ENCODE data around the gene ZNF837. TPM values are rescaled to one million over a fixed set of nuclear protein-coding genes. Genes with fewer than 3 reads are reported as not detected.

ZNF837 gene
- total RNA-seq, 1 donor from 2014 or later: 1.2 TPM

DNA sequence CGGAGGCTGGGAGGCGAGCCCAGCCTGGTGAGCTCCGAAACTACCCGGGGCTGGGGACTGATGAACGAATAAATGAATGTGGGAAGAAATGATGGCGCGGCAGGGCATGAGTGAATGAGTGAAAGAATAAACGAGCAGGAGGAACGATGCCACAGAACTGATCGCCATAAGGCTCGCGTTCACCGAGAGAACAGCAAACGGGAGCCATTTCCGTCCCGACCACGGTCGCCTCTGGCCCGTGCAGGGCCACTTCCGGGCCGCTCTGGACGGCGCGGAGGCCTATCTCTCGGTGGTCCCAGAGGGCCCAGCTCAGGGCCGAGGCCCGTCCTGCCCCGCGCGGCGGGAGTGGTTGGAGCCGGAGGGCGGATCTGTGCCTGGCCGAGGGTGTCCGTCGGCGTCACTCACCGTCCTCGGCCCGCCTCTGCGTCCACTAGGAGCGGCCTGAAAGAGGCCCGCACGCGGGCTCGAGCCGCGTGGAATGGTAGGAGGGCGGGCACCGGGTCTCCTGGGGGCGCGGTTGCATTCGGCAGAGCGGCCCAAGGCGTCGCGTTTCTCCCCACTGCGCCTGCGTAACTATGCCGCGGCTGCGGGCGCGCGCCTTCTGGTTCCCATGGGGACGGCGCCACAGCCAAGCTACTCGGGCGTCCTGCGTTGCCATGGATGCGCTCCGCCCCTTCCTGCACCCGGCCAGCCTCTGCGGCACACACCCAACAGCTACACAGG is 18.4 kb downstream of the ZNF837 start, which contains the start of gene ZNF497:
Gene ZNF497, minus strand, starts transcription at position 480 of the 723 bp plus-strand sequence. CDS start 5,116 bp downstream, outside the sequence.
- Histone ChIP-seq H3K4me3 (peak within 1 kb of the TSS; percentile 65 to 93), H3K27me3 (no peaks in the 10 kb centered on the region), H3K27ac (peak within 1 kb of the TSS; percentile 79), H3K9me3 (no peaks in the 10 kb centered on the region), H3K36me3 (no peaks in the 10 kb centered on the region), H3K4me1 (peaks cover 17% of the 10 kb centered on the region)
- TF ChIP-seq POLR2AphosphoS5 (IDR thresholded peaks at IDR 0.05; ENCODE audit: insufficient read depth in 1 of 2, low read depth in 1 of 2): peak; percentile 87 to 94
- TF ChIP-seq, protein P1, sequence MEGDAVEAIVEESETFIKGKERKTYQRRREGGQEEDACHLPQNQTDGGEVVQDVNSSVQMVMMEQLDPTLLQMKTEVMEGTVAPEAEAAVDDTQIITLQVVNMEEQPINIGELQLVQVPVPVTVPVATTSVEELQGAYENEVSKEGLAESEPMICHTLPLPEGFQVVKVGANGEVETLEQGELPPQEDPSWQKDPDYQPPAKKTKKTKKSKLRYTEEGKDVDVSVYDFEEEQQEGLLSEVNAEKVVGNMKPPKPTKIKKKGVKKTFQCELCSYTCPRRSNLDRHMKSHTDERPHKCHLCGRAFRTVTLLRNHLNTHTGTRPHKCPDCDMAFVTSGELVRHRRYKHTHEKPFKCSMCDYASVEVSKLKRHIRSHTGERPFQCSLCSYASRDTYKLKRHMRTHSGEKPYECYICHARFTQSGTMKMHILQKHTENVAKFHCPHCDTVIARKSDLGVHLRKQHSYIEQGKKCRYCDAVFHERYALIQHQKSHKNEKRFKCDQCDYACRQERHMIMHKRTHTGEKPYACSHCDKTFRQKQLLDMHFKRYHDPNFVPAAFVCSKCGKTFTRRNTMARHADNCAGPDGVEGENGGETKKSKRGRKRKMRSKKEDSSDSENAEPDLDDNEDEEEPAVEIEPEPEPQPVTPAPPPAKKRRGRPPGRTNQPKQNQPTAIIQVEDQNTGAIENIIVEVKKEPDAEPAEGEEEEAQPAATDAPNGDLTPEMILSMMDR (IDR thresholded peaks at IDR 0.05): peak in 1 of 3 experiments; percentile 9
- TF ChIP-seq POLR2A (IDR thresholded peaks at IDR 0.05): peak in 1 of 2 donors; percentile 30
- intact Hi-C loops (cut with DNase I): no loop called here
- peak in 1 of 2 donors; percentile 93 for DNase-seq (ENCODE audit: extremely low spot score in 2 of 2)

DNA sequence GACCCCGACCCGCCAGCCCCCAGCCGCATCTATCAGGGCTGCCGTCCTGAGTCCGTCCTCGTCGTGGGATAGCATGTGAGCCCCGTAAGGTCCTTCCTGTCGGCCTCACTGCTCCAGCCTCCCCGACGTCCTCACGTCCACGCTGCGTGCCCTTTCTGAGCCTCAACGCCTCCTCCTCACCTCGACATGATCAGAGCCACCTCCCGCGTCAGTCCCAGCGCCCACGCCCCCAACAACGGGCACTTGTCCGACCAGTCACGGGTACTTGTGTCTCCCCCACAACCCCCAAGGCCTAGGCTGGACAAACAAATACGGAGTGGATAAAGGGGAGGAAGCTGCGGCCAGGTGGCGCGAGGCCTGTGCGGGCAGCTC is 18.9 kb downstream of the ZNF837 start:
- H3K36me3 ChIP-seq: no peaks in the 10 kb centered on the region
- DNase-seq (ENCODE audit: extremely low spot score in 2 of 2): no peak
- H3K4me1 ChIP-seq: peaks cover 22% of the 10 kb centered on the region
- no peak for TF ChIP-seq POLR2AphosphoS5 (IDR thresholded peaks at IDR 0.05; ENCODE audit: insufficient read depth in 1 of 2, low read depth in 1 of 2)
- TF ChIP-seq, protein P1 (IDR thresholded peaks at IDR 0.05): no peak
- TF ChIP-seq POLR2A (IDR thresholded peaks at IDR 0.05): no peak
- no peaks in the 10 kb centered on the region for H3K27me3 ChIP-seq
- no peaks in the 10 kb centered on the region for H3K9me3 ChIP-seq
- intact Hi-C loops (cut with DNase I): no loop called here
- H3K4me3 ChIP-seq: peak overlapping the region; percentile 65 to 93
- H3K27ac ChIP-seq: peak overlapping the region; percentile 79

DNA sequence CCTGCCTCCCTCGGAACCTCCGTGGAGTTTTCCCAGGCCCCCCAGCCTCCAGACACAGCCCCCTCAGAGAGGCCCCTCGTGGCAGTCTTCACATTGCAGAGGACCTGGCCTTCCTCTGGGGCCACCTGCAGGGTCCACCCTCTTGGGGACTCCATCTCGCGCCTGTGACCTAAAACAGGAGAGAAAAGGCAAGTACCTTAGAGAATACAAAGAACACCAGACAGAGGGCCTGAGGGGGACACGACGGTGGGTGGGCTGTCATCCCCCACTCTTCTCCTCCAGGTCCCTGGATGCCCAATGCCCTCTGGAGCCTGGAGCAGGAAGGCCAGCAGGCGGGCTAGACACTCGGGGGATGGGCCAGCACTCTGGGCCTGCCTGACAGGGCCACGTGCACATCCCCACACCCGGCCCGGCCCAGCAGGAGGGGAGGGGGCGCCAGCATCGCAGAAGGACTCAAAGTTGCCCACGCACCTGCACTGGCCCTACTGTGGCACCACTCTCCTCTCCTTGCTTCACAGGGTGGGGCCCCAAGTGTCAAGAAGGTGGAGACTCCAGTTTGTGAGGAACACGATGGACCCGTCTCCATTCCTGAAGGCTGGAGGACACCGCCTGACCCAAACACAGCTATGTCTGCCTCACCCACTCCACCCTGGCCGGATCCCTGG is 23.2 kb downstream of the ZNF837 start:
- Histone ChIP-seq H3K27me3 (no peaks in the 10 kb centered on the region), H3K4me1 (peaks cover 31% of the 10 kb centered on the region), H3K4me3 (peak overlapping the region; percentile 41), H3K27ac (no peak overlapping the region), H3K36me3 (no peaks in the 10 kb centered on the region), H3K9me3 (no peaks in the 10 kb centered on the region)
- TF ChIP-seq POLR2AphosphoS5 (IDR thresholded peaks at IDR 0.05; ENCODE audit: insufficient read depth in 1 of 2, low read depth in 1 of 2) (no peak), POLR2A (IDR thresholded peaks at IDR 0.05) (no peak)
- TF ChIP-seq, protein P1 (IDR thresholded peaks at IDR 0.05): no peak
- no peak for DNase-seq (ENCODE audit: extremely low spot score in 2 of 2)
- intact Hi-C loops (cut with DNase I): no loop called here

DNA sequence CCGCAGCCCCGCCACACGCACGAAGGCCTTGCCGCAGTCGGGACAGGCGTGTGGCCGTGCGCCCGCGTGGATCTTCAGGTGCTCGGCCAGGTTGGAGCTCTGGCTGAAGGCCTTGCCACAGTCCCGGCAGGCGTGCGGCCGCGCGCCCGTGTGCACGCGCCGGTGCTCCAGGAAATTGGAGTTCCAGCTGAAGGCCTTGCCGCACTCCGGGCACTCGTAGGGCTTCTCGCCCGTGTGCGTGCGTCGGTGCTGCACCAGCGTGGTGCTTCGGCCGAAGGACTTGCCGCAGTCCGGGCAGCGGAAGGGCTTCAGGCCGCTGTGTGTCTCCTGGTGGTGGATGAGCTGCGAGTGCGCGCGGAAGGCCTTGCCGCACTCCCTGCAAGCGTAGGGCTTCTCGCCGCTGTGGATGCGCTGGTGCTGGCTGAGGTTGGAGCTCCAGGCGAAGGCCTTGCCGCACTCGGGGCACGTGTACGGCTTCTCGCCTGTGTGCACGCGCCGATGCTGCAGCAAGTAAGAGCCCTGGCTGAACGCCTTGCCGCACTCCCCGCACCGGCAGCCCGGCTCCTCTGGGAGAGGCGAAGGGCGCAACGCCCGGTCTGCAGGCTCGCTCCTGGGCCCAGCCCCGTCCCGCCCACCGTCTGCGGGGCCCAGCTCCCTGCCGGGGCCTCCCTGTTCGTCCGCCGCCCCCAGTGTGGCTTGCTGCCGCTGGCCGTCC is 23.9 kb downstream of the ZNF837 start:
- no peak for DNase-seq (ENCODE audit: extremely low spot score in 2 of 2)
- Histone ChIP-seq H3K9me3 (no peaks in the 10 kb centered on the region), H3K36me3 (no peaks in the 10 kb centered on the region), H3K27ac (no peak overlapping the region), H3K4me1 (peaks cover 31% of the 10 kb centered on the region), H3K27me3 (no peaks in the 10 kb centered on the region), H3K4me3 (peak overlapping the region; percentile 41)
- no peak for TF ChIP-seq POLR2A (IDR thresholded peaks at IDR 0.05)
- TF ChIP-seq POLR2AphosphoS5 (IDR thresholded peaks at IDR 0.05; ENCODE audit: insufficient read depth in 1 of 2, low read depth in 1 of 2): no peak
- TF ChIP-seq, protein P1 (IDR thresholded peaks at IDR 0.05): no peak
- intact Hi-C loops (cut with DNase I): no loop called here
